GM12878 (cell line): ENCODE data around the gene TEF. TPM values are rescaled to one million over a fixed set of nuclear protein-coding genes. Genes with fewer than 3 reads are reported as not detected.

Experiments used
- CBX3 ChIP-seq: fragments of 200-600 bp; sonication (generic); IDR thresholded peaks from 2 replicates; pipeline ENCODE4 v1.6.1; 2016; ENCODE audit warnings: low read depth, borderline replicate concordance
- ESRRA ChIP-seq: IDR thresholded peaks from 2 replicates; pipeline ENCODE4 v1.6.1; 2012; ENCODE audit warnings: mild to moderate bottlenecking, low read length, improper control_type of control experiment
- FOXM1 ChIP-seq: IDR thresholded peaks from 2 replicates; pipeline ENCODE4 v1.6.1; 2012; ENCODE audit warnings: low read depth, mild to moderate bottlenecking, inconsistent platforms, low read length, moderate library complexity
- GATAD2B ChIP-seq: fragments of 450-650 bp; conservative IDR thresholded peaks from 2 replicates; pipeline ENCODE4 v1.6.1; 2017; ENCODE audit warnings: low read depth, mild to moderate bottlenecking, moderate library complexity
- LARP7 ChIP-seq: fragments of 450-650 bp; IDR thresholded peaks from 2 replicates; pipeline ENCODE4 v1.6.1; 2017; ENCODE audit warnings: mild to moderate bottlenecking
- PBX3 ChIP-seq: IDR thresholded peaks from 2 replicates; pipeline ENCODE4 v1.6.1; 2011; ENCODE audit warnings: mild to moderate bottlenecking, low read depth, low read length, moderate library complexity; ENCODE audit not compliant: insufficient replicate concordance
- POLR2AphosphoS2 ChIP-seq: IDR thresholded peaks from 2 replicates; pipeline ENCODE4 v1.6.1; 2011; ENCODE audit warnings: low read depth, mild to moderate bottlenecking, low read length, improper control_type of control experiment, moderate library complexity
- RAD21 ChIP-seq: IDR thresholded peaks from 2 replicates; pipeline ENCODE4 v1.6.1; 2011; ENCODE audit warnings: mild to moderate bottlenecking, low read depth, low read length, moderate library complexity; ENCODE audit not compliant: insufficient read depth
- SIX5 ChIP-seq: IDR thresholded peaks from 2 replicates; pipeline ENCODE4 v1.6.1; 2011; ENCODE audit warnings: mild to moderate bottlenecking, low read depth, low read length, moderate library complexity; ENCODE audit not compliant: severe bottlenecking
- SPI1 ChIP-seq: IDR thresholded peaks from 2 replicates; pipeline ENCODE4 v1.6.1; 2011; ENCODE audit warnings: low read depth, mild to moderate bottlenecking, low read length, moderate library complexity, borderline replicate concordance; ENCODE audit not compliant: insufficient read depth
- TBL1XR1 ChIP-seq: IDR thresholded peaks from 2 replicates; pipeline ENCODE4 v1.6.1; 2012; ENCODE audit warnings: low read depth, low read length, improper control_type of control experiment
- ZNF384 ChIP-seq: IDR thresholded peaks from 2 replicates; pipeline ENCODE4 v1.6.1; 2012; ENCODE audit warnings: low read depth, mild to moderate bottlenecking, low read length, improper control_type of control experiment, borderline replicate concordance
- polyA plus RNA-seq, 11 experiments: library from polyadenylated mRNA; depleted of rRNA in 4 of 11; unstranded in 6 of 11; stranded (reverse) in 5 of 11; fragments of >200 nt; fragmentation: Nextera tagmentation in 4 of 11; fragmentation: Illumina TruSeq in 1 of 11; extraction: Ambion mirVana in 4 of 11; extraction: Trizol in 1 of 11; gene quantifications; 1 replicate in 1 of 11; 2 replicates in 10 of 11; pipeline versions ENCODE4 v1.2.1 to v1.2.3, GENCODE V29; 2011 to 2016; ENCODE audit warnings: inconsistent platforms in 2 of 11, missing spikeins in 2 of 11, low read depth in 1 of 11
- total RNA-seq, 4 experiments: library from RNA; depleted of rRNA in 3 of 4; stranded (reverse); fragments of >200 nt in 3 of 4; fragmentation: Illumina TruSeq in 1 of 4; extraction: Trizol in 1 of 4; gene quantifications; 2 replicates each; pipeline versions ENCODE4 v1.2.1 to v1.2.3, GENCODE V29; 2013 to 2021
- TF ChIP-seq, protein P1 (sequence below): fragments of 450-650 bp; formaldehyde crosslinking; IDR thresholded peaks from 2 replicates; pipeline ENCODE4 v1.4.0; 2020; ENCODE audit warnings: mild to moderate bottlenecking, moderate library complexity
- TF ChIP-seq, protein P2 (sequence below): IDR thresholded peaks from 2 replicates; pipeline ENCODE4 v1.6.1; 2011; ENCODE audit warnings: low read depth, low read length, improper control_type of control experiment, borderline replicate concordance

Gene TEF
- total and polyA plus RNA-seq, 10 of the 15 experiments (the other 5 are each of a cell fraction or from before 2014, with no cell fraction given) = 0.23 to 4.9 (median 3.2) TPM

DNA sequence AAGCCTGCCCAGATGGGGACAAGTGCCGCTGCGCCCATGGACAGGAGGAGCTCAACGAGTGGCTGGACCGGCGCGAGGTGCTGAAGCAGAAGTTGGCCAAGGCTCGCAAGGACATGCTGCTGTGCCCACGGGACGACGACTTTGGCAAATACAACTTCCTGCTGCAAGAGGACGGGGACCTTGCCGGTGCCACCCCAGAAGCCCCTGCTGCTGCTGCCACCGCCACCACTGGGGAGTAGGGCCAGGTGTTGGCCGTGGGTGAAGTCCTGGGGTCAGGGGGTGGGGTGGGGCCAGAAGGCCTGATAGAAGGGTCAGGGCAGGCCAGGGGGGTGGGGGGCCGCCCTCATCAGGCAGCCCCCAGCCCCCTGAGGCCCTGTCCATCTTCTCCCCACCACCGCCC lies 24.6 kb upstream of the TEF start (continued):
- TF ChIP-seq POLR2AphosphoS2 (no peak), SIX5 (no peak), CBX3 (no peak), FOXM1 (no peak), ESRRA (no peak), LARP7 (no peak), RAD21 (no peak), TBL1XR1 (no peak), PBX3 (no peak), ZNF384 (no peak), SPI1 (no peak), GATAD2B (no peak)
- TF ChIP-seq, protein P1, sequence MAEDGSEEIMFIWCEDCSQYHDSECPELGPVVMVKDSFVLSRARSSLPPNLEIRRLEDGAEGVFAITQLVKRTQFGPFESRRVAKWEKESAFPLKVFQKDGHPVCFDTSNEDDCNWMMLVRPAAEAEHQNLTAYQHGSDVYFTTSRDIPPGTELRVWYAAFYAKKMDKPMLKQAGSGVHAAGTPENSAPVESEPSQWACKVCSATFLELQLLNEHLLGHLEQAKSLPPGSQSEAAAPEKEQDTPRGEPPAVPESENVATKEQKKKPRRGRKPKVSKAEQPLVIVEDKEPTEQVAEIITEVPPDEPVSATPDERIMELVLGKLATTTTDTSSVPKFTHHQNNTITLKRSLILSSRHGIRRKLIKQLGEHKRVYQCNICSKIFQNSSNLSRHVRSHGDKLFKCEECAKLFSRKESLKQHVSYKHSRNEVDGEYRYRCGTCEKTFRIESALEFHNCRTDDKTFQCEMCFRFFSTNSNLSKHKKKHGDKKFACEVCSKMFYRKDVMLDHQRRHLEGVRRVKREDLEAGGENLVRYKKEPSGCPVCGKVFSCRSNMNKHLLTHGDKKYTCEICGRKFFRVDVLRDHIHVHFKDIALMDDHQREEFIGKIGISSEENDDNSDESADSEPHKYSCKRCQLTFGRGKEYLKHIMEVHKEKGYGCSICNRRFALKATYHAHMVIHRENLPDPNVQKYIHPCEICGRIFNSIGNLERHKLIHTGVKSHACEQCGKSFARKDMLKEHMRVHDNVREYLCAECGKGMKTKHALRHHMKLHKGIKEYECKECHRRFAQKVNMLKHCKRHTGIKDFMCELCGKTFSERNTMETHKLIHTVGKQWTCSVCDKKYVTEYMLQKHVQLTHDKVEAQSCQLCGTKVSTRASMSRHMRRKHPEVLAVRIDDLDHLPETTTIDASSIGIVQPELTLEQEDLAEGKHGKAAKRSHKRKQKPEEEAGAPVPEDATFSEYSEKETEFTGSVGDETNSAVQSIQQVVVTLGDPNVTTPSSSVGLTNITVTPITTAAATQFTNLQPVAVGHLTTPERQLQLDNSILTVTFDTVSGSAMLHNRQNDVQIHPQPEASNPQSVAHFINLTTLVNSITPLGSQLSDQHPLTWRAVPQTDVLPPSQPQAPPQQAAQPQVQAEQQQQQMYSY (CRISPR knock-in tag) = no peak
- TF ChIP-seq, protein P2, sequence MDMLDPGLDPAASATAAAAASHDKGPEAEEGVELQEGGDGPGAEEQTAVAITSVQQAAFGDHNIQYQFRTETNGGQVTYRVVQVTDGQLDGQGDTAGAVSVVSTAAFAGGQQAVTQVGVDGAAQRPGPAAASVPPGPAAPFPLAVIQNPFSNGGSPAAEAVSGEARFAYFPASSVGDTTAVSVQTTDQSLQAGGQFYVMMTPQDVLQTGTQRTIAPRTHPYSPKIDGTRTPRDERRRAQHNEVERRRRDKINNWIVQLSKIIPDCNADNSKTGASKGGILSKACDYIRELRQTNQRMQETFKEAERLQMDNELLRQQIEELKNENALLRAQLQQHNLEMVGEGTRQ = no peak
